HEK293 (cell line): ENCODE data around the gene MED17.

Experiments
- CTCF ChIA-PET: fragments of 350-600 bp; formaldehyde crosslinking; extraction: SDS; loops from one replicate; lab custom pipeline; 2021; ENCODE audit warnings: antibody characterized with exemption; lab: Yijun Ruan, JAX
- POLR2A ChIA-PET: fragments of 300-600 bp; formaldehyde crosslinking; extraction: SDS; loops from one replicate; lab custom pipeline; 2020; ENCODE audit warnings: antibody characterized with exemption, inconsistent platforms; lab: Yijun Ruan, JAX
- H3K27ac ChIP-seq: fragments of 200-500 bp; sonication (Bioruptor generic); 2 replicates; pipeline ENCODE4 v1.5.1; 2014; ENCODE audit warnings: low read depth, low read length, control low read depth, inconsistent platforms; ENCODE audit errors: extremely low read depth
- H3K36me3 ChIP-seq, 2 experiments: fragments of 200-500 bp in 1 of 2; sonication (Bioruptor generic) in 1 of 2; 1 replicate in 1 of 2; 2 replicates in 1 of 2; pipeline ENCODE4 v1.5.1; 2014 to 2017; ENCODE audit warnings: inconsistent platforms in 2 of 2, low read length in 2 of 2; ENCODE audit not compliant: control insufficient read depth in 2 of 2, insufficient read depth in 1 of 2
- H3K4me1 ChIP-seq: fragments of 200-500 bp; sonication (Bioruptor generic); 2 replicates; pipeline ENCODE4 v1.5.1; 2014; ENCODE audit warnings: mild to moderate bottlenecking, low read length, inconsistent platforms; ENCODE audit not compliant: control insufficient read depth, insufficient read depth
- H3K4me3 ChIP-seq: 2 replicates; pipeline ENCODE4 v1.5.1; 2011; ENCODE audit warnings: low read depth, mild to moderate bottlenecking, control low read depth, low read length, moderate library complexity
- H3K9me3 ChIP-seq: fragments of 200-500 bp; sonication (Bioruptor generic); 2 replicates; pipeline ENCODE4 v1.5.1; 2014; ENCODE audit warnings: low read depth, low read length, inconsistent platforms; ENCODE audit not compliant: control insufficient read depth, insufficient read depth
- BCL11A ChIP-seq: fragments of 450-650 bp; formaldehyde crosslinking; IDR thresholded peaks from 2 replicates; pipeline ENCODE4 v1.5.1; 2016; ENCODE audit warnings: low read depth, missing biosample characterization, missing genetic modification characterization
- GLIS1 ChIP-seq: fragments of 450-650 bp; formaldehyde crosslinking; IDR thresholded peaks from 2 replicates; pipeline ENCODE4 v1.5.1; 2016; ENCODE audit warnings: missing biosample characterization, missing genetic modification characterization
- GLIS2 ChIP-seq: fragments of 450-650 bp; formaldehyde crosslinking; IDR thresholded peaks from 2 replicates; pipeline ENCODE4 v1.5.1; 2016; ENCODE audit warnings: missing biosample characterization, missing genetic modification characterization
- REPIN1 ChIP-seq: fragments of 450-650 bp; formaldehyde crosslinking; IDR thresholded peaks from 2 replicates; pipeline ENCODE4 v1.5.1; 2017; ENCODE audit warnings: missing biosample characterization, missing genetic modification characterization, low read depth
- SP2 ChIP-seq: fragments of 450-650 bp; formaldehyde crosslinking; IDR thresholded peaks from 2 replicates; pipeline ENCODE4 v1.5.1; 2016; ENCODE audit warnings: missing biosample characterization, missing genetic modification characterization
- SP7 ChIP-seq: fragments of 450-650 bp; formaldehyde crosslinking; IDR thresholded peaks from 2 replicates; pipeline ENCODE4 v1.5.1; 2016; ENCODE audit warnings: missing biosample characterization, missing genetic modification characterization
- ZFHX2 ChIP-seq: fragments of 450-650 bp; formaldehyde crosslinking; conservative IDR thresholded peaks from 2 replicates; pipeline ENCODE4 v1.5.1; 2016; ENCODE audit warnings: missing biosample characterization, missing genetic modification characterization
- ZNF132 ChIP-seq: fragments of 450-650 bp; formaldehyde crosslinking; IDR thresholded peaks from 2 replicates; pipeline ENCODE4 v1.5.1; 2017; ENCODE audit warnings: missing biosample characterization, missing genetic modification characterization, borderline replicate concordance
- ZNF169 ChIP-seq: fragments of 450-650 bp; formaldehyde crosslinking; IDR thresholded peaks from 2 replicates; pipeline ENCODE4 v1.5.1; 2016; ENCODE audit warnings: missing biosample characterization, missing genetic modification characterization
- ZNF501 ChIP-seq: fragments of 450-650 bp; formaldehyde crosslinking; IDR thresholded peaks from 2 replicates; pipeline ENCODE4 v1.5.1; 2016; ENCODE audit warnings: missing biosample characterization, missing genetic modification characterization
- ZNF530 ChIP-seq: fragments of 450-650 bp; formaldehyde crosslinking; IDR thresholded peaks from 2 replicates; pipeline ENCODE4 v1.5.1; 2016; ENCODE audit warnings: low read depth, missing biosample characterization, missing genetic modification characterization
- ZNF571 ChIP-seq: fragments of 450-650 bp; formaldehyde crosslinking; IDR thresholded peaks from 2 replicates; pipeline ENCODE4 v1.5.0; 2017; ENCODE audit warnings: missing biosample characterization, missing genetic modification characterization
- ZNF624 ChIP-seq: fragments of 450-650 bp; formaldehyde crosslinking; IDR thresholded peaks from 2 replicates; pipeline ENCODE4 v1.5.1; 2017; ENCODE audit warnings: missing biosample characterization, missing genetic modification characterization
- ZNF701 ChIP-seq: fragments of 450-650 bp; formaldehyde crosslinking; IDR thresholded peaks from 2 replicates; pipeline ENCODE4 v1.5.1; 2016; ENCODE audit warnings: missing biosample characterization, missing genetic modification characterization
- ZNF837 ChIP-seq: fragments of 450-650 bp; formaldehyde crosslinking; IDR thresholded peaks from 2 replicates; pipeline ENCODE4 v1.5.1; 2016; ENCODE audit warnings: missing biosample characterization, missing genetic modification characterization
- ZXDB ChIP-seq: fragments of 450-650 bp; formaldehyde crosslinking; IDR thresholded peaks from 2 replicates; pipeline ENCODE4 v1.5.1; 2016; ENCODE audit warnings: missing biosample characterization, missing genetic modification characterization
- TF ChIP-seq, protein P1 (sequence below): fragments of 450-650 bp; formaldehyde crosslinking; IDR thresholded peaks from 2 replicates; pipeline ENCODE4 v1.5.1; 2016; ENCODE audit warnings: missing biosample characterization, missing genetic modification characterization
- TF ChIP-seq, protein P2 (sequence below): fragments of 450-650 bp; formaldehyde crosslinking; IDR thresholded peaks from 2 replicates; pipeline ENCODE4 v1.5.1; 2016; ENCODE audit warnings: missing biosample characterization, missing genetic modification characterization
- TF ChIP-seq, protein P3 (sequence below): fragments of 450-650 bp; formaldehyde crosslinking; conservative IDR thresholded peaks from 2 replicates; pipeline ENCODE4 v1.5.1; 2016; ENCODE audit warnings: low read depth, missing biosample characterization, missing genetic modification characterization
- TF ChIP-seq, protein P4 (sequence below): fragments of 450-650 bp; formaldehyde crosslinking; IDR thresholded peaks from 2 replicates; pipeline ENCODE4 v1.5.1; 2017; ENCODE audit warnings: missing biosample characterization, missing genetic modification characterization
- TF ChIP-seq, protein P5 (sequence below): fragments of 450-650 bp; formaldehyde crosslinking; IDR thresholded peaks from 2 replicates; pipeline ENCODE4 v1.5.1; 2017; ENCODE audit warnings: missing biosample characterization, missing genetic modification characterization
- TF ChIP-seq, protein P6 (sequence below): fragments of 450-650 bp; formaldehyde crosslinking; IDR thresholded peaks from 2 replicates; pipeline ENCODE4 v1.5.1; 2017; ENCODE audit warnings: missing biosample characterization, missing genetic modification characterization

The MED17 gene

DNA sequence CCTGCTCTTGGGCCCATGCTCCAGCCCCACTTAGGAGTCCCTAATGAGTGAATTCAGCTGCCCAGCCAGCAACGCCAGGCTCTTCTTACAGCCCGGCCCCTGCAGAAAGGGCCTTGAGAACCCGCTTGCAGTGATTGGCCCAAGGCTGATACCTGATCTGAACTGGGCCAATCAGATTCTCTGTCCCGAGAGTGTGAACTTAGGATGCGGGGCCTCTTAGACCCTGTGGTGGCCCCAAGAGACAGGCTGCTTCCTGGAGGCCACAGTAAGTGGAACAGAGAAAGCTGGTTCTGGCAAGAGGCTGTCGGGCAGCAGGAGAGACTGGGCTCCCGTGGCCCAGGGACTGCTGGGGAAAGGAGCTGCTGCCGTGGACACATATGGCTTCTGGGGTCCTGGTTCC, 54.9 kb downstream of the MED17 start:
- Histone ChIP-seq H3K4me1 (no peaks in the 10 kb centered on the region), H3K9me3 (no peaks in the 10 kb centered on the region), H3K27ac (no peak overlapping the region), H3K36me3 (no peaks in the 10 kb centered on the region), H3K4me3 (no peak overlapping the region)
- CTCF ChIA-PET, result interaction anchor here (0.6 kb wide), 2 partner anchors 59 to 332 kb away, joined by 3 to 4 read pairs; no protein-coding TSS in a partner anchor
- TF ChIP-seq ZNF501 (tag by site-specific recombination) (no peak), ZNF624 (tag by site-specific recombination) (no peak), ZNF169 (tag by site-specific recombination) (no peak), SP2 (no peak), GLIS1 (tag by site-specific recombination) (no peak), REPIN1 (tag by site-specific recombination) (no peak), ZNF701 (tag by site-specific recombination) (no peak), ZXDB (no peak)
- TF ChIP-seq, protein P1, sequence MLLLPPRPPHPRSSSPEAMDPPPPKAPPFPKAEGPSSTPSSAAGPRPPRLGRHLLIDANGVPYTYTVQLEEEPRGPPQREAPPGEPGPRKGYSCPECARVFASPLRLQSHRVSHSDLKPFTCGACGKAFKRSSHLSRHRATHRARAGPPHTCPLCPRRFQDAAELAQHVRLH, result no peak
- TF ChIP-seq, protein P2, sequence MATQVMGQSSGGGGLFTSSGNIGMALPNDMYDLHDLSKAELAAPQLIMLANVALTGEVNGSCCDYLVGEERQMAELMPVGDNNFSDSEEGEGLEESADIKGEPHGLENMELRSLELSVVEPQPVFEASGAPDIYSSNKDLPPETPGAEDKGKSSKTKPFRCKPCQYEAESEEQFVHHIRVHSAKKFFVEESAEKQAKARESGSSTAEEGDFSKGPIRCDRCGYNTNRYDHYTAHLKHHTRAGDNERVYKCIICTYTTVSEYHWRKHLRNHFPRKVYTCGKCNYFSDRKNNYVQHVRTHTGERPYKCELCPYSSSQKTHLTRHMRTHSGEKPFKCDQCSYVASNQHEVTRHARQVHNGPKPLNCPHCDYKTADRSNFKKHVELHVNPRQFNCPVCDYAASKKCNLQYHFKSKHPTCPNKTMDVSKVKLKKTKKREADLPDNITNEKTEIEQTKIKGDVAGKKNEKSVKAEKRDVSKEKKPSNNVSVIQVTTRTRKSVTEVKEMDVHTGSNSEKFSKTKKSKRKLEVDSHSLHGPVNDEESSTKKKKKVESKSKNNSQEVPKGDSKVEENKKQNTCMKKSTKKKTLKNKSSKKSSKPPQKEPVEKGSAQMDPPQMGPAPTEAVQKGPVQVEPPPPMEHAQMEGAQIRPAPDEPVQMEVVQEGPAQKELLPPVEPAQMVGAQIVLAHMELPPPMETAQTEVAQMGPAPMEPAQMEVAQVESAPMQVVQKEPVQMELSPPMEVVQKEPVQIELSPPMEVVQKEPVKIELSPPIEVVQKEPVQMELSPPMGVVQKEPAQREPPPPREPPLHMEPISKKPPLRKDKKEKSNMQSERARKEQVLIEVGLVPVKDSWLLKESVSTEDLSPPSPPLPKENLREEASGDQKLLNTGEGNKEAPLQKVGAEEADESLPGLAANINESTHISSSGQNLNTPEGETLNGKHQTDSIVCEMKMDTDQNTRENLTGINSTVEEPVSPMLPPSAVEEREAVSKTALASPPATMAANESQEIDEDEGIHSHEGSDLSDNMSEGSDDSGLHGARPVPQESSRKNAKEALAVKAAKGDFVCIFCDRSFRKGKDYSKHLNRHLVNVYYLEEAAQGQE (tag by site-specific recombination), result no peak
- POLR2A ChIA-PET, result interaction anchor here (0.7 kb wide), 1 partner anchor 97 kb away, joined by 3 read pairs; the partner anchor contains the start of gene C11orf54

DNA sequence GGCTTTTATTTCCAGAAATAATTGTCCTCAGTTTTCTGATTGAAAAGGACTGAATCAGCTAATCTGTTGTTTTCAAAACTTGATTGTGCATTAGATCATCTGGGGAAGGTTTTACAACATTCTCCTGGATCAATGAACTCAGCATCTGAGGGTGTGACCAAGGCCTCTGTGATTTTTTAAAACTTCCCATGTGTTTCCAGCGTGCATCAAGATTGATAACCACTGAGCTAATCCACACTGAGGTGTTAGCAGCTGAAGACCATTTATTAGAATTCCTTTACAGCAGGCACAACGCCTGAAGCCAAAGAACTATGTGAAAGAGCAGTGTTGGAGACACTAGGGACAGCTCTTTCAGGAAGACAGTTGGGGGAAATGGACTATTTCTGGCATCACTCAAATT, 56.1 kb downstream of the MED17 start:
- CTCF ChIA-PET, result no interaction called here
- POLR2A ChIA-PET, result no interaction called here
- H3K9me3 ChIP-seq, result no peaks in the 10 kb centered on the region
- no peaks in the 10 kb centered on the region for H3K36me3 ChIP-seq
- no peak overlapping the region for H3K4me3 ChIP-seq
- H3K27ac ChIP-seq, result no peak overlapping the region
- TF ChIP-seq ZNF571 (tag by site-specific recombination) (no peak), ZFHX2 (no peak), ZNF624 (tag by site-specific recombination) (no peak), GLIS2 (tag by site-specific recombination) (no peak), ZNF132 (no peak), SP7 (tag by site-specific recombination) (no peak), ZNF530 (tag by site-specific recombination) (no peak), ZNF837 (tag by site-specific recombination) (no peak), BCL11A (no peak)
- TF ChIP-seq, protein P3, sequence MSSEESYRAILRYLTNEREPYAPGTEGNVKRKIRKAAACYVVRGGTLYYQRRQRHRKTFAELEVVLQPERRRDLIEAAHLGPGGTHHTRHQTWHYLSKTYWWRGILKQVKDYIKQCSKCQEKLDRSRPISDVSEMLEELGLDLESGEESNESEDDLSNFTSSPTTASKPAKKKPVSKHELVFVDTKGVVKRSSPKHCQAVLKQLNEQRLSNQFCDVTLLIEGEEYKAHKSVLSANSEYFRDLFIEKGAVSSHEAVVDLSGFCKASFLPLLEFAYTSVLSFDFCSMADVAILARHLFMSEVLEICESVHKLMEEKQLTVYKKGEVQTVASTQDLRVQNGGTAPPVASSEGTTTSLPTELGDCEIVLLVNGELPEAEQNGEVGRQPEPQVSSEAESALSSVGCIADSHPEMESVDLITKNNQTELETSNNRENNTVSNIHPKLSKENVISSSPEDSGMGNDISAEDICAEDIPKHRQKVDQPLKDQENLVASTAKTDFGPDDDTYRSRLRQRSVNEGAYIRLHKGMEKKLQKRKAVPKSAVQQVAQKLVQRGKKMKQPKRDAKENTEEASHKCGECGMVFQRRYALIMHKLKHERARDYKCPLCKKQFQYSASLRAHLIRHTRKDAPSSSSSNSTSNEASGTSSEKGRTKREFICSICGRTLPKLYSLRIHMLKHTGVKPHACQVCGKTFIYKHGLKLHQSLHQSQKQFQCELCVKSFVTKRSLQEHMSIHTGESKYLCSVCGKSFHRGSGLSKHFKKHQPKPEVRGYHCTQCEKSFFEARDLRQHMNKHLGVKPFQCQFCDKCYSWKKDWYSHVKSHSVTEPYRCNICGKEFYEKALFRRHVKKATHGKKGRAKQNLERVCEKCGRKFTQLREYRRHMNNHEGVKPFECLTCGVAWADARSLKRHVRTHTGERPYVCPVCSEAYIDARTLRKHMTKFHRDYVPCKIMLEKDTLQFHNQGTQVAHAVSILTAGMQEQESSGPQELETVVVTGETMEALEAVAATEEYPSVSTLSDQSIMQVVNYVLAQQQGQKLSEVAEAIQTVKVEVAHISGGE (tag by site-specific recombination), result no peak
- TF ChIP-seq, protein P1, result no peak
- TF ChIP-seq, protein P4, sequence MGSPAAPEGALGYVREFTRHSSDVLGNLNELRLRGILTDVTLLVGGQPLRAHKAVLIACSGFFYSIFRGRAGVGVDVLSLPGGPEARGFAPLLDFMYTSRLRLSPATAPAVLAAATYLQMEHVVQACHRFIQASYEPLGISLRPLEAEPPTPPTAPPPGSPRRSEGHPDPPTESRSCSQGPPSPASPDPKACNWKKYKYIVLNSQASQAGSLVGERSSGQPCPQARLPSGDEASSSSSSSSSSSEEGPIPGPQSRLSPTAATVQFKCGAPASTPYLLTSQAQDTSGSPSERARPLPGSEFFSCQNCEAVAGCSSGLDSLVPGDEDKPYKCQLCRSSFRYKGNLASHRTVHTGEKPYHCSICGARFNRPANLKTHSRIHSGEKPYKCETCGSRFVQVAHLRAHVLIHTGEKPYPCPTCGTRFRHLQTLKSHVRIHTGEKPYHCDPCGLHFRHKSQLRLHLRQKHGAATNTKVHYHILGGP (tag by site-specific recombination), result no peak
- TF ChIP-seq, protein P5, sequence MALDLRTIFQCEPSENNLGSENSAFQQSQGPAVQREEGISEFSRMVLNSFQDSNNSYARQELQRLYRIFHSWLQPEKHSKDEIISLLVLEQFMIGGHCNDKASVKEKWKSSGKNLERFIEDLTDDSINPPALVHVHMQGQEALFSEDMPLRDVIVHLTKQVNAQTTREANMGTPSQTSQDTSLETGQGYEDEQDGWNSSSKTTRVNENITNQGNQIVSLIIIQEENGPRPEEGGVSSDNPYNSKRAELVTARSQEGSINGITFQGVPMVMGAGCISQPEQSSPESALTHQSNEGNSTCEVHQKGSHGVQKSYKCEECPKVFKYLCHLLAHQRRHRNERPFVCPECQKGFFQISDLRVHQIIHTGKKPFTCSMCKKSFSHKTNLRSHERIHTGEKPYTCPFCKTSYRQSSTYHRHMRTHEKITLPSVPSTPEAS, result no peak
- TF ChIP-seq, protein P6, sequence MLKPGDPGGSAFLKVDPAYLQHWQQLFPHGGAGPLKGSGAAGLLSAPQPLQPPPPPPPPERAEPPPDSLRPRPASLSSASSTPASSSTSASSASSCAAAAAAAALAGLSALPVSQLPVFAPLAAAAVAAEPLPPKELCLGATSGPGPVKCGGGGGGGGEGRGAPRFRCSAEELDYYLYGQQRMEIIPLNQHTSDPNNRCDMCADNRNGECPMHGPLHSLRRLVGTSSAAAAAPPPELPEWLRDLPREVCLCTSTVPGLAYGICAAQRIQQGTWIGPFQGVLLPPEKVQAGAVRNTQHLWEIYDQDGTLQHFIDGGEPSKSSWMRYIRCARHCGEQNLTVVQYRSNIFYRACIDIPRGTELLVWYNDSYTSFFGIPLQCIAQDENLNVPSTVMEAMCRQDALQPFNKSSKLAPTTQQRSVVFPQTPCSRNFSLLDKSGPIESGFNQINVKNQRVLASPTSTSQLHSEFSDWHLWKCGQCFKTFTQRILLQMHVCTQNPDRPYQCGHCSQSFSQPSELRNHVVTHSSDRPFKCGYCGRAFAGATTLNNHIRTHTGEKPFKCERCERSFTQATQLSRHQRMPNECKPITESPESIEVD (tag by site-specific recombination), result no peak
- H3K4me1 ChIP-seq, result no peaks in the 10 kb centered on the region
